Vagina (tissue), 2 donors: Measurements from ENCODE around the gene SMURF2. TPM values are rescaled to one million over a fixed set of nuclear protein-coding genes. Genes with fewer than 3 reads are reported as not detected.

Experiments used
- DNase-seq, 2 donors: peaks; one replicate each; pipeline ENCODE4 v3.0.0-alpha.2; 2017; ENCODE audit errors: extremely low spot score in 2 of 2
- H3K27ac ChIP-seq: fragments of 200-600 bp; sonication (generic); one replicate; pipeline ENCODE4 v1.5.1; 2019
- H3K27me3 ChIP-seq: fragments of 200-600 bp; sonication (generic); one replicate; pipeline ENCODE4 v1.5.1; 2019
- H3K36me3 ChIP-seq, 2 donors: fragments of 200-600 bp; sonication (generic); one replicate each; pipeline ENCODE4 v1.5.1; 2017 to 2019
- H3K4me1 ChIP-seq: fragments of 200-600 bp; sonication (generic); one replicate; pipeline ENCODE4 v1.5.1; 2019
- H3K4me3 ChIP-seq, 2 donors: fragments of 200-600 bp; sonication (generic); 1 replicate in 1 of 2; 2 replicates in 1 of 2; pipeline ENCODE4 v1.5.1; 2016 to 2019
- H3K9me3 ChIP-seq: fragments of 200-600 bp; sonication (generic); one replicate; pipeline ENCODE4 v1.5.1; 2019
- POLR2A ChIP-seq, 2 donors: fragments of 450-650 bp; IDR thresholded peaks; one replicate each; pipeline ENCODE4 v1.6.1; 2017; ENCODE audit warnings: antibody characterized with exemption in 2 of 2, mild to moderate bottlenecking in 2 of 2, moderate library complexity in 2 of 2
- POLR2AphosphoS5 ChIP-seq, 2 donors: sonication (generic); formaldehyde crosslinking; IDR thresholded peaks; one replicate each; pipeline ENCODE4 v1.9.0; 2017; ENCODE audit warnings: antibody characterized with exemption in 2 of 2, mild to moderate bottlenecking in 2 of 2, low read depth in 1 of 2; ENCODE audit not compliant: insufficient read depth in 1 of 2
- intact Hi-C: fragments of 100-400 bp; cut with DNase I; formaldehyde crosslinking; loops from one replicate; pipeline ENCODE4 v1.15.1; 2023
- total RNA-seq: library from RNA; depleted of rRNA; stranded (reverse); fragments of >200 nt; gene quantifications from one replicate; pipeline ENCODE4 v1.2.3, GENCODE V29; 2016
- TF ChIP-seq, protein P1 (sequence below), 3 experiments: fragments of 450-650 bp in 2 of 3; fragments of 200-600 bp in 1 of 3; sonication (generic) in 1 of 3; IDR thresholded peaks; one replicate each; pipeline ENCODE4 v1.5.1; 2017 to 2019; ENCODE audit warnings: antibody characterized with exemption in 3 of 3, mild to moderate bottlenecking in 2 of 3, moderate library complexity in 2 of 3

SMURF2 gene
- total RNA-seq, 1 donor from 2014 or later: 19.9 TPM

DNA sequence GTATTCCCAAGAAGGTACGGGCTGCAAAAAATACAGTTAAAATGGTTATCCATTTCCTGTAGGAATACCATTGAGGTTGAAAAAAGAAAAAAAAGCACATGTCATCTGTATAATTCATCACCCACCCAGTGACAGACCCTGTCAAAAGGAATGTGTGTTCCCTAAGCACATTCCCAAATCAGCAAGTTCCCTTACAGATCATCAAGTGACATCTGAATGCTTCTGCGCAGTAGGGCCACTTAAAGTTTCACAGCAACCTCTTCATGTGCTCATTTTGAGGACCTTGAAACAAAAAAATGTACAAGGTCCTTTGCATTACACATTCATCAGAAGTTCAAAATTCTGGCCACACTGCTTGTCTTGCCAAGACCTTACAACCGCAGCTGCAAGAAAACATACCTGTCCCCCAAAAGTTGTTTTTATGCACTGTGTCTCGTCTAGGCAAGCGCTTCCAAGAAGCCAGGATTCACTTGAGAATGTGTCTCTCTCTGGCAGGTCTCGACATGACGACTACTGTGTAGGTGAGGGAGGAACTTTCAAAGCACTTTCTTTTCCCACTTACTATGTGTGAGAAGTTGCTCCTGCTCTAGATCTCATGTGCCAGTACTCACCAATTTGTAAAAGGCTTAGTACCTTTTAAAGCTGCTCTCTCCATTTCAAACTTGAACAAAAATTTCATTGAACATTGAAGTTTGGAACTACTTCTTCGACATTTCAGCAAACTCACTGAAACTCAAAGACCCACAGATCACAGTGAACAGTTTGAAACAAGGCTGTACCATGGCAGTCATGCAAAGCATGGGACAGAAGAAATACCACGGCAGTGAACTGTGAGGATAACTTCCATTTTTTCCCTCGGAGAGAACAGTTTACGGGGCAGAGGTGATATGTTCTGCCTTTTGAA is 161.0 kb downstream of the SMURF2 start:
- H3K4me1 ChIP-seq: peaks cover 76% of the 10 kb centered on the region
- no peak for TF ChIP-seq POLR2A (IDR thresholded peaks at IDR 0.05)
- no peak for TF ChIP-seq POLR2AphosphoS5 (IDR thresholded peaks at IDR 0.05; ENCODE audit: insufficient read depth in 1 of 2, low read depth in 1 of 2)
- TF ChIP-seq, protein P1, sequence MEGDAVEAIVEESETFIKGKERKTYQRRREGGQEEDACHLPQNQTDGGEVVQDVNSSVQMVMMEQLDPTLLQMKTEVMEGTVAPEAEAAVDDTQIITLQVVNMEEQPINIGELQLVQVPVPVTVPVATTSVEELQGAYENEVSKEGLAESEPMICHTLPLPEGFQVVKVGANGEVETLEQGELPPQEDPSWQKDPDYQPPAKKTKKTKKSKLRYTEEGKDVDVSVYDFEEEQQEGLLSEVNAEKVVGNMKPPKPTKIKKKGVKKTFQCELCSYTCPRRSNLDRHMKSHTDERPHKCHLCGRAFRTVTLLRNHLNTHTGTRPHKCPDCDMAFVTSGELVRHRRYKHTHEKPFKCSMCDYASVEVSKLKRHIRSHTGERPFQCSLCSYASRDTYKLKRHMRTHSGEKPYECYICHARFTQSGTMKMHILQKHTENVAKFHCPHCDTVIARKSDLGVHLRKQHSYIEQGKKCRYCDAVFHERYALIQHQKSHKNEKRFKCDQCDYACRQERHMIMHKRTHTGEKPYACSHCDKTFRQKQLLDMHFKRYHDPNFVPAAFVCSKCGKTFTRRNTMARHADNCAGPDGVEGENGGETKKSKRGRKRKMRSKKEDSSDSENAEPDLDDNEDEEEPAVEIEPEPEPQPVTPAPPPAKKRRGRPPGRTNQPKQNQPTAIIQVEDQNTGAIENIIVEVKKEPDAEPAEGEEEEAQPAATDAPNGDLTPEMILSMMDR (IDR thresholded peaks at IDR 0.05): no peak
- H3K4me3 ChIP-seq: no peak overlapping the region
- H3K27ac ChIP-seq: no peak overlapping the region
- H3K27me3 ChIP-seq: no peaks in the 10 kb centered on the region
- intact Hi-C loops: no loop called here
- no peaks in the 10 kb centered on the region for H3K9me3 ChIP-seq
- H3K36me3 ChIP-seq: peaks cover 14 to 73% of the 10 kb centered on the region in 2 donors
- DNase-seq: no peak

GRCh38 chr17:64500487-64500859 is 161.6 kb downstream of the SMURF2 start:
- H3K36me3 ChIP-seq: peaks cover 14 to 73% of the 10 kb centered on the region in 2 donors
- H3K4me1 ChIP-seq: peaks cover 83% of the 10 kb centered on the region
- intact Hi-C loops: no loop called here

GRCh38 chr17:64499805-64500486 is 162.2 kb downstream of the SMURF2 start:
- Histone ChIP-seq H3K9me3 (no peaks in the 10 kb centered on the region), H3K36me3 (peaks cover 14 to 73% of the 10 kb centered on the region in 2 donors), H3K27ac (no peak overlapping the region), H3K4me1 (peaks cover 88% of the 10 kb centered on the region), H3K4me3 (no peak overlapping the region), H3K27me3 (no peaks in the 10 kb centered on the region)
- no peak for DNase-seq
- TF ChIP-seq, protein P1 (IDR thresholded peaks at IDR 0.05): no peak
- TF ChIP-seq POLR2A (IDR thresholded peaks at IDR 0.05) (no peak), POLR2AphosphoS5 (IDR thresholded peaks at IDR 0.05; ENCODE audit: insufficient read depth in 1 of 2, low read depth in 1 of 2) (no peak)
- intact Hi-C loops: loop anchor here (10.0 kb wide), 1 partner anchor 195 kb away; no protein-coding TSS in a partner anchor

More at GRCh38 chr17:64500487-64500859, 161.6 kb downstream of the SMURF2 start:
- H3K4me3 ChIP-seq: no peak overlapping the region
- TF ChIP-seq POLR2A (IDR thresholded peaks at IDR 0.05): no peak
- no peak for TF ChIP-seq POLR2AphosphoS5 (IDR thresholded peaks at IDR 0.05; ENCODE audit: insufficient read depth in 1 of 2, low read depth in 1 of 2)
- TF ChIP-seq, protein P1 (IDR thresholded peaks at IDR 0.05): no peak
- H3K27ac ChIP-seq: no peak overlapping the region
- no peaks in the 10 kb centered on the region for H3K9me3 ChIP-seq
- H3K27me3 ChIP-seq: no peaks in the 10 kb centered on the region
- no peak for DNase-seq

DNA sequence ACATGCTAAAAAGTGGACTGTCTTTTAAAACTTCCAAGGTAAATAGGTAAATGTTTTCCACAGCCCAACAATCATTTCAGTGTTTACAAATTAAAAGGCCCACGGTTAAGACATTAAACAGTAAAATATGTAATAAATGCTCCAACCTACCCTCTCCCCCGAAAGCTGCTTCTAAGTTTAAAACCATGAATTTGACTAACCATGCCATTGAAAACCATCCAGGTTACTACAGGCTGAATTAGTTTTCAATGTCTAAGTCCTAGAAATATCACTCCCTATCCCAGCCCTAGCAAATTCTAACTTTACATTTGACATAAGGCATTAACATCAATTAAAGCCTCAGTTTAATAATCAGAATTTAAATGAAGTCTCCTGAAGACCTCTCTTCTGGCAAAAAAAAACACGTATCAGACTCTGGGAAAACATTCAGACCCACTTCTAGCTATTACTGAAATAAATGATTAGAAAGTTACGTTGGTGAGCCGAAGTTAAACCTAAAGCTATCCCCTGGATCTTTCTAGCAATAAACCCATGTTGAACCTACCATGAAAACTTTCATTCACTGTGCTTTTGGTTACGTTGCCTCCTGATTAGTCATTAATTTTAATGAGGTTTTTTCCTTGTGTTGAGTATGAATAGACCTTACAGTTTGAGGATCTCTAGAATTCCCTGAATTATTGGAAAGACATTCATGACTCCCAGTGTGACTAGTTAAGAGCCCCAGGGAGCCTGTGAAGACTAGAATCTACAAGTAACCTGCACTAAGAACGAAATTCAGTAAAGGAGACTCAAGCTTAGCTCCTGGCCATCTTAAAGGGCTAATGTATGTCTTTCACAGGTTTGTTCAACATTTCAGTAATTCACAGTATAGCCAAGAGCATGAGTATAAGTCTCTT is 163.6 kb downstream of the SMURF2 start:
- intact Hi-C loops: loop anchor here (10.0 kb wide), 1 partner anchor 194 kb away; no protein-coding TSS in a partner anchor
- DNase-seq: no peak
- Histone ChIP-seq H3K9me3 (no peaks in the 10 kb centered on the region), H3K36me3 (peaks cover 14 to 62% of the 10 kb centered on the region in 2 donors), H3K27ac (no peak overlapping the region), H3K4me3 (no peak overlapping the region), H3K27me3 (no peaks in the 10 kb centered on the region), H3K4me1 (peaks cover 86% of the 10 kb centered on the region)
- TF ChIP-seq POLR2AphosphoS5 (IDR thresholded peaks at IDR 0.05; ENCODE audit: insufficient read depth in 1 of 2, low read depth in 1 of 2) (no peak), POLR2A (IDR thresholded peaks at IDR 0.05) (no peak)
